ENCODE results near the gene CC2D2A.

The CC2D2A gene

DNA sequence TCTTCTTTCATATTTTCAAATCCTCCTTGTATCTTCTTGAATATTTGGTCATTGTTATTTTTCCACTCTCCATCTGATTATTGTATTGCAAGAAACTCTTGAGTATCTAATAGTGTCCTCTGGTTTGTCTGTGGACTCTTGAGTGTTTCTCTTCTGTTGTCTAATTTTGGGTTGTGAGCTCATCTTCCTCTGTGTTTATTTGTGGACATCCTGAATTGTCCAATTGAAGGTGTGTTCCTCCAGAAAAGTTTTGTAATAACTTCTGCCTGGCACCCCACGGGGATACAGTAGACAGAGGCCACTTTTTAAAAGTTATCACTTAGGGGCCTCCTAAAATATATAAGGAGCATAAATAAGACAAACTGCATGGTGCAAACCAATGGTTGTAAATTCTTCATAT, 3.1 kb upstream of the CC2D2A start:
- no peaks in the 10 kb centered on the region for H3K9me3 ChIP-seq (ENCODE audit: control insufficient read depth, insufficient read depth, low read length)
- H4K20me1 ChIP-seq (ENCODE audit: control insufficient read depth, insufficient read depth, low read depth, low read length): no peaks in the 10 kb centered on the region
- H3K27me3 ChIP-seq (ENCODE audit: control insufficient read depth, low read length): peaks cover 57% of the 10 kb centered on the region
- H3K27ac ChIP-seq (ENCODE audit: low read depth, low read length): no peak overlapping the region
- TF ChIP-seq EZH2phosphoT487 (IDR thresholded peaks at IDR 0.05; ENCODE audit: borderline replicate concordance, low read length): no peak
- no peak for TF ChIP-seq CTCF (IDR thresholded peaks at IDR 0.05; ENCODE audit: low read depth, low read length, poor library complexity, severe bottlenecking)
- H3F3A ChIP-seq (ENCODE audit: control insufficient read depth, insufficient read depth): no peaks in the 10 kb centered on the region
- H3K4me3 ChIP-seq (ENCODE audit: low read length): no peak overlapping the region
- H3K4me1 ChIP-seq (ENCODE audit: control insufficient read depth, low read length): no peaks in the 10 kb centered on the region; the same call in 1 of the 2 replicates
- H3K9me2 ChIP-seq (replicated peaks; ENCODE audit: control insufficient read depth, low read length): no peaks in the 10 kb centered on the region
- H3K79me2 ChIP-seq (ENCODE audit: control insufficient read depth, low read length): no peaks in the 10 kb centered on the region
- H3K36me3 ChIP-seq (ENCODE audit: control insufficient read depth, low read length): no peaks in the 10 kb centered on the region
- H3K4me2 ChIP-seq (ENCODE audit: low read length): no peak overlapping the region

DNA sequence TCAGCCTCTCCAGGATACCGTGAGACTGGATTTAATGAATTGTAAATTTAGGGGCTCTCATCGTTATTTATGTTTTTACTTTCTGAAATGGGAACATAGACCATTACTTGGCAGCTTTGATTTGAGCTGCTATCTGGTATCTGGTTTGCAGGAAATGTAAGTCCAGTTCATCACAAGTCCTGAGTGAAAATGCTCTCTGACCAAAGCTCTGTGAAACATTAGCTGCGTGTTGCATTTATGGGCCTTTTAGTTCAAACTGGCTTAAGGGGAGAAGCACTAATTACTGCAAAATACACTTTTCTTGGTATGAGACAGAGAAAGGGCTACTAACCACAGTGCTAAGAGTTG, 420 bp downstream of the CC2D2A start:
- H3K4me2 ChIP-seq (ENCODE audit: low read length): no peak overlapping the region
- H3K27me3 ChIP-seq (ENCODE audit: control insufficient read depth, low read length): peaks cover 56% of the 10 kb centered on the region
- no peaks in the 10 kb centered on the region for H3F3A ChIP-seq (ENCODE audit: control insufficient read depth, insufficient read depth)
- no peaks in the 10 kb centered on the region for H4K20me1 ChIP-seq (ENCODE audit: control insufficient read depth, insufficient read depth, low read depth, low read length)
- TF ChIP-seq CTCF (IDR thresholded peaks at IDR 0.05; ENCODE audit: low read depth, low read length, poor library complexity, severe bottlenecking) (no peak), EZH2phosphoT487 (IDR thresholded peaks at IDR 0.05; ENCODE audit: borderline replicate concordance, low read length) (no peak)
- H3K4me3 ChIP-seq (ENCODE audit: low read length): no peak overlapping the region
- no peaks in the 10 kb centered on the region for H3K9me2 ChIP-seq (replicated peaks; ENCODE audit: control insufficient read depth, low read length)
- H3K36me3 ChIP-seq (ENCODE audit: control insufficient read depth, low read length): no peaks in the 10 kb centered on the region
- no peaks in the 10 kb centered on the region for H3K9me3 ChIP-seq (ENCODE audit: control insufficient read depth, insufficient read depth, low read length)
- no peaks in the 10 kb centered on the region for H3K79me2 ChIP-seq (ENCODE audit: control insufficient read depth, low read length)
- H3K4me1 ChIP-seq (ENCODE audit: control insufficient read depth, low read length): no peaks in the 10 kb centered on the region; the same call in 1 of the 2 replicates
- no peak overlapping the region for H3K27ac ChIP-seq (ENCODE audit: low read depth, low read length)

- H4K20me1 ChIP-seq (ENCODE audit: control insufficient read depth, insufficient read depth, low read depth, low read length): no peaks in the 10 kb centered on the region
- H3K27me3 ChIP-seq (ENCODE audit: control insufficient read depth, low read length): peaks cover 7% of the 10 kb centered on the region
- no peaks in the 10 kb centered on the region for H3K9me2 ChIP-seq (replicated peaks; ENCODE audit: control insufficient read depth, low read length)
- H3K4me1 ChIP-seq (ENCODE audit: control insufficient read depth, low read length): 0 out of 2 replicates have a peak, but pooled peaks cover 2% of the 10 kb centered on the region
- H3F3A ChIP-seq (ENCODE audit: control insufficient read depth, insufficient read depth): no peaks in the 10 kb centered on the region
- no peak overlapping the region for H3K4me3 ChIP-seq (ENCODE audit: low read length)
- TF ChIP-seq CTCF (IDR thresholded peaks at IDR 0.05; ENCODE audit: low read depth, low read length, poor library complexity, severe bottlenecking): no peak
- no peak for TF ChIP-seq EZH2phosphoT487 (IDR thresholded peaks at IDR 0.05; ENCODE audit: borderline replicate concordance, low read length)
- no peak overlapping the region for H3K27ac ChIP-seq (ENCODE audit: low read depth, low read length)
- H3K36me3 ChIP-seq (ENCODE audit: control insufficient read depth, low read length): no peaks in the 10 kb centered on the region
- no peak overlapping the region for H3K4me2 ChIP-seq (ENCODE audit: low read length)
- H3K9me3 ChIP-seq (ENCODE audit: control insufficient read depth, insufficient read depth, low read length): no peaks in the 10 kb centered on the region
- no peaks in the 10 kb centered on the region for H3K79me2 ChIP-seq (ENCODE audit: control insufficient read depth, low read length)
Measured at GRCh38 chr4:15476396-15476795, 6.7 kb downstream of the CC2D2A start.

DNA sequence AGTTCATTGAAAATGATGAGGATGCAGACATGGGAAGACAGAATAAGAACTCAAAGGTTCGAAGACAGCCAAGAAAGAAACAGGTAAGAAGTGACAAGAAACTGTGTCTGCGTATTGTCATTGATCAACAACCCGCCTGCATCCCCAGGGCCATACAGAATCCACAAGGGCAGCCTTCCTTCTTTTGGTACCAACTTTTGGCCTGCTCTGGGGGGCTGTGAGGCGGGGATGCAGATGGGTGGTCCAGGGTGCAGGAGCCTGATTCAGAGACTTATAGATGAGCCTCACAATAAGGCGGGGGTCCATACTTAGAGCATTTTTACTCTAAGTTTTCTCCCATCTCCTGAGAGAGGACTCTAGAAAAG, 9.0 kb downstream of the CC2D2A start:
- Histone ChIP-seq H3K79me2 (ENCODE audit: control insufficient read depth, low read length) (no peaks in the 10 kb centered on the region), H3K4me2 (ENCODE audit: low read length) (no peak overlapping the region), H3K27me3 (ENCODE audit: control insufficient read depth, low read length) (no peaks in the 10 kb centered on the region), H3K9me2 (replicated peaks; ENCODE audit: control insufficient read depth, low read length) (no peaks in the 10 kb centered on the region), H3K9me3 (ENCODE audit: control insufficient read depth, insufficient read depth, low read length) (no peaks in the 10 kb centered on the region), H4K20me1 (ENCODE audit: control insufficient read depth, insufficient read depth, low read depth, low read length) (no peaks in the 10 kb centered on the region), H3K36me3 (ENCODE audit: control insufficient read depth, low read length) (no peaks in the 10 kb centered on the region), H3K27ac (ENCODE audit: low read depth, low read length) (no peak overlapping the region), H3K4me1 (ENCODE audit: control insufficient read depth, low read length) (0 out of 2 replicates have a peak, but pooled peaks cover 2% of the 10 kb centered on the region), H3F3A (ENCODE audit: control insufficient read depth, insufficient read depth) (no peaks in the 10 kb centered on the region), H3K4me3 (ENCODE audit: low read length) (no peak overlapping the region)
- no peak for TF ChIP-seq CTCF (IDR thresholded peaks at IDR 0.05; ENCODE audit: low read depth, low read length, poor library complexity, severe bottlenecking)

Data from DOHH2 (cell line).